Measurements from ENCODE around the gene GPC5. TPM values are rescaled to one million over a fixed set of nuclear protein-coding genes. Genes with fewer than 3 reads are reported as not detected.

Gene GPC5
- total and polyA plus RNA-seq, 2 of the 8 experiments (the other 6 are each of a cell fraction or from before 2014, with no cell fraction given) = 0.20 to 0.39 TPM

DNA sequence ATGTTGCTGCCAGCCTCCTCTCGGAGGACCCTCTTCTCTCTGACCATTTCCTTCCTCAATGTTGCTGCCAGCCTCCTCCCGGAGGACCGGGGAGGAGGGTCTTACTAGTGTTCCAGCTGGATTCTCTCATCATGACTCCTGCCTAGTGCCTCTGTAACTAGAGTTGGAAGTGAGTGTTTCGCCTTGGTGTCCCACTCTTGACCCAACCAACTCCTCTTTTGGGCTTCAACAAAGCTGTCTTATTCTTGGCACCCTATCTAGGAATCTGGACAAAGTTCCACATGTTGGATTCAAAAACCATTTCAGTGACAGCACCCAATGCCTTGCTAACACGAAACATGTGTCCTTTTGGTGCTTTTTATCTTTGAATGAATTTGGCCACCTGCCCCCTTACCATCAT lies 165.4 kb downstream of the GPC5 start (continued):
- no peak for TF ChIP-seq RFX5 (IDR thresholded peaks at IDR 0.05; ENCODE audit: borderline replicate concordance, low read depth, low read length)
- TF ChIP-seq ZNF274 (IDR thresholded peaks at IDR 0.05; ENCODE audit: borderline replicate concordance, extremely low read depth, low read length) = no peak
- TF ChIP-seq MAX (IDR thresholded peaks at IDR 0.05) = no peak
- no peak for TF ChIP-seq KDM5A (IDR thresholded peaks at IDR 0.05; ENCODE audit: low read length)
- no peak for TF ChIP-seq RXRA (IDR thresholded peaks at IDR 0.05; ENCODE audit: insufficient read depth, low read depth, low read length)
- no peak for TF ChIP-seq POLR2AphosphoS5 (IDR thresholded peaks at IDR 0.05; ENCODE audit: low read depth, low read length)
- TF ChIP-seq NANOG (IDR thresholded peaks at IDR 0.05; ENCODE audit: insufficient read depth, low read depth, low read length, poor library complexity, severe bottlenecking) = no peak
- TF ChIP-seq CHD1 (IDR thresholded peaks at IDR 0.05; ENCODE audit: low read depth, low read length) = no peak

Measured in H1 (cell line).